GM12874 (cell line): Measurements from ENCODE around the gene HSPG2.

Source experiments
- TF ChIP-seq, protein P1 (sequence below): IDR thresholded peaks from 2 replicates; pipeline ENCODE4 v1.5.1; 2011; ENCODE audit warnings: low read depth, mild to moderate bottlenecking, control low read depth, low read length, moderate library complexity; ENCODE audit not compliant: insufficient read depth

The HSPG2 gene

DNA sequence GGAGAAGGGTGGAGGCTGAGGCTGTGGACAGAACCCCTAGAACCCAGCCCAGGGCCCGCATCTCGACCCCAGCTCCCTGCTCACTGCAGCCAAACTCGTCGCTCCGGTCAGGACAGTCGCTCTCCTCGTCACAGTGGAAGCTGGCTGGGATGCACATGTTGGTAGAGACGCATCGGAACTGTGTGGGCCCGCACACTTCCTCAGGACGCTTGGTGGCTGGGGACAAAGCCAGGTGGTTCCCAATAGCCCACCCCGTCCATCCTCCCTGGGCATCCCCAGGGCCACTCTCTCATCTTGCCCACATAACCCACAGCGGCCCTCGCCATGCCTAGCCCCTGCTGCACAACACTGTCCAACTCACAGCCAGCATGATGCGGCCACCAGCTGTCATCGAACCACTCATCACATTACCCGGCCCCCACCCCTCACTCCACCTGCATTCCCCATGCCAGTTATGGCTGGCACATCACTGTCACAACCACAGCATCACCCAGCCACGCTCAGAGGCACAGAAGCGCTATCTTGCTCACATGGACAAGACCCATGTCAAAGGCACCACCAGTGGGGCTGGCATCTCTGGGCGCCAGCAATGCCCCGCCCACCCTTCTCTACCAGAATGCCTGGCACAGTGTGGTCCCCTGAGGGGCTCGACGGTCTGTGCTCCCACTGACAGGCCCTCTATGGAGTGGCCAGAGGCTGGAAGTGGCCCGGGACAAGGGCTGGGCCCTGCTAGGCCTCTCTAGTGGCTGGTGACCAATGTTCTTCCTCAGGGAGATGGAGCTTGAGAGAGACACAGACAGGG is 51.7 kb downstream of the HSPG2 start:
- TF ChIP-seq, protein P1, sequence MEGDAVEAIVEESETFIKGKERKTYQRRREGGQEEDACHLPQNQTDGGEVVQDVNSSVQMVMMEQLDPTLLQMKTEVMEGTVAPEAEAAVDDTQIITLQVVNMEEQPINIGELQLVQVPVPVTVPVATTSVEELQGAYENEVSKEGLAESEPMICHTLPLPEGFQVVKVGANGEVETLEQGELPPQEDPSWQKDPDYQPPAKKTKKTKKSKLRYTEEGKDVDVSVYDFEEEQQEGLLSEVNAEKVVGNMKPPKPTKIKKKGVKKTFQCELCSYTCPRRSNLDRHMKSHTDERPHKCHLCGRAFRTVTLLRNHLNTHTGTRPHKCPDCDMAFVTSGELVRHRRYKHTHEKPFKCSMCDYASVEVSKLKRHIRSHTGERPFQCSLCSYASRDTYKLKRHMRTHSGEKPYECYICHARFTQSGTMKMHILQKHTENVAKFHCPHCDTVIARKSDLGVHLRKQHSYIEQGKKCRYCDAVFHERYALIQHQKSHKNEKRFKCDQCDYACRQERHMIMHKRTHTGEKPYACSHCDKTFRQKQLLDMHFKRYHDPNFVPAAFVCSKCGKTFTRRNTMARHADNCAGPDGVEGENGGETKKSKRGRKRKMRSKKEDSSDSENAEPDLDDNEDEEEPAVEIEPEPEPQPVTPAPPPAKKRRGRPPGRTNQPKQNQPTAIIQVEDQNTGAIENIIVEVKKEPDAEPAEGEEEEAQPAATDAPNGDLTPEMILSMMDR = no peak

DNA sequence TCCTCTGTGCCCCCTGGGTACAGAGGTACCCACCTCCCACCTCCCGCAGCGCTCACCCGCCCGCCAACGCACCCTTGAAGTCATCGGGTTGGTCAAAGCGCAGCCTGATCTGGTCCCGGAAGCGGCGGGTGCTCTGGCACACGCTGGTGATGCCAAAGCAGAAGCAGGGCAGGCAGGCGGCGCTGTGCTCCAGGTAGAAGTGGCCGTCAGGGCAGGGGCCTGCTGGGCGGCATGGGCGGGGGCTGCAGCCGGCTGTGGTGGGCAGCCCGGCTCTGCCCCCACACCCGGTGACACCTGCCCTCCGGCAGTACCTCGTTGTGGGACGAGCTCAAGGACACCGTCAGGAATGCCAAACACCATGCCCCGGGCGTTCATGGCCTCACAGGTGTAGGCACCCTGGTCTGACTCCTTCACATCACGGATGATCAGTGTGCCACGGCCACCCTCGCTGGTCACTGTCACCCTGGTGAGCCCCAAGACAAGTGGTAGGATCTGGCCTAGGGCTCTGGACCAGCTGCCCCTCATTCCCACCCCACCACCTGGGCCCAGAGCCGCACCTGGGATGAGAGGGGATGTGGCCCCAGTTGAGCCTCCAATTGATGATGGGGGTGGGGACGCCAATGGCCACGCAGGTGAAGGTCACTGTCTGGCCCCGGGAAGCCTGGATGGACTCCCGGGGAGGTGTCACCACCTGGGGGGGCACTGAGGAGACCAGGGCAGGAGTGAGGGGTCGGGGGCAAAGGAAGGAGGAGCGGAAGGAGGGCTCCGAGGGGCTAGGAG is 52.5 kb downstream of the HSPG2 start:
- TF ChIP-seq, protein P1 = no peak

DNA sequence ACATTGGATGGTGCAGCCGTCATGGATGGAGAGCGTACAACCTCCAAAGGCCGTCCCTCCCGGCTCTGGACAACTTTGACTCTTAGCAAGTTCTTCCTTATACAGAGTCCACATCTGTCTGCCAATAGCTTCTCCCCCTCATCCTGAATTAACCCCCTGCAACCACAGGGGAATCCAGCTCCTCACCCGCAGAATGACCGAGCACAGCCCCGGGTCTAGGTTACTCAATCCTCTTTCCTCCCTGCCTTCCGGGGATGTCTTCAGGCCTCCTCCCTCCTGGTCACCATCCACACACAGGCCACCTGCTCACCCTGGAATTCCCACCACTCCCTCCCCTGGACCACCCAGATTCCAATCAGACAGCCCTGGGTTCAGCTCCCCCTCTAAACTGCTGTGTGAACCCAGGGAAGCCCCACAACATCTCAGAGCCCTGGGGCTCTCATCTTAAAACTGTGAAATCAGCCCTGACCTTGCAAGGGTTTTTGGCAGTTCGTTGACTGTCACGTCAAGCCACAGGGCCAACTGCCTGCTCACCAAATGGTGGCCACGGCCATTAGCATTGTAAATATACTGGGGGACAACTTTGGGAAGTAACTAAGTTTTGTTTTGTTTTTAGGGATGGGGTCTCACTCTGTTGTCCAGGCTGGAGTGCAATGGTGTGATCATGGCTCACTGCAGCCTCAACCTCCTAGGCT is 54.2 kb downstream of the HSPG2 start:
- TF ChIP-seq, protein P1 = no peak

DNA sequence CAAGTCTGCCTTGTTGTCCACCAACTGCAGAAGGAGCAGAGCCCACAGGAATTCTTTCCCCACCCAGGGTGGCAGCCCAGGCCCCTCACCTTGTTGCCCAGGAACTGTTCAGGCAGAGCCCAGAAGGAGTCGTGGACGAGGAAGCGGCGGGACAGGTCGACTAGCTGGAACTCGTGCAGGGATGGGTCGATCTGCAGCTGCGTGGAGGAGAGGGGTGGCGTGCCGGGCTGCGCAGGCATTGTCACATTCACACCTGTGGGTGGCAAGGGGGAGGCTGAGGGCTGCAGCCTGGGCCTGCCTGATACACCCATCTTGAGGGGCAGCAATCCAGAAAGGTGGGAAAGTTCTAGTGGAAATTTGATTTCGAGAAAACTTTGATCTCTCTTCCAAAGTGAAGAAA is 55.9 kb downstream of the HSPG2 start:
- TF ChIP-seq, protein P1 = no peak

DNA sequence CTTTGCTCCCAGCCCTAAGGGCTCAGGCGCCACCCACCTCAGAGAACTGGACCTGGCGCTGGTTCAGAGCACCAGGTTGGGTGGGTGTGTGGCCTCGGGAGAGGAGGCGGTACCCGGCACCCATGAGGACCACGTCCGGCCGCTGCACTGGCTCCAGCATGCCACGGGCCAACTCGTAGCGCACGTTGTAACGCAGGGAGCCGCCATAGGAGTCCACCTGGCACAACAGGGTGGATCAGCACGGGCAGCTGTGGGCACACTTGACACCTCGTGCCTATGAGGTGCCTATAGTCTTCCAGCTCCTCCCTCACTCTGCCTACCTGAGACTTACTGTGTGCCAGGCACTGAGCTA is 56.5 kb downstream of the HSPG2 start:
- TF ChIP-seq, protein P1 = no peak

DNA sequence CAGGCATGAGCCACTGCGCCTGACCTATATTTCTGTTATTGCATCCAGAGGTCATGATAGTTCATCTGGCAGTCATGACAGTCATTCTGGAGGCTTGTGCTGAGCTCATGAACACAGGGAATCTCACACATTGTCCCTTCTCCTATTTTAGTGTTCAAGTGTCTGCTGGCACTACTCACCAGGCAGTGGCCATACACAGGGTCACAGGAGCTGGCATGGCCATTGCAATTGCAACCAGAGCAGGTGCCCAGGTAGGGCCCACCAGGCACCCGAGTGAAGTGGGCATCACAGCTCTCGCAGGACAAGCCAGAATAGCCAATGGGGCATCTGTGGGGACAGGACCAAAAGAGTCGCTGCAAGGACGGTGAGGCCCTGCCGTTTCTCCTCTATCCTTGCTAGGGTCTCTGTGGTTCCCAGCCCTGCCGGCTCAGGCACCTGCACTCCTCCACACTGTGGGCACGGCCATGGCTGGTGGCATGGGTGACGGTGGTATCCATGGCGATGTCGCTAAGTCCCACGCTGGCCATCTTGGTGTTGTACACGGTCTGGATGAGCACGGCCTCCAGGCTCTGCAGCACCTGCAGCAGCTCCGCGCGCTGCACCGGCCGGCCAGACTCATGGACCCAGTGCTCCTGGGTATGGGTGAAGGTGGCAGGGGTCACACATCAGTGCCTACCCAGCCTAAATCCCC is 57.0 kb downstream of the HSPG2 start:
- TF ChIP-seq, protein P1 = no peak
